AG04450 (cell line): ENCODE measurements around the gene DUOXA1. TPM values are rescaled to one million over a fixed set of nuclear protein-coding genes. Genes with fewer than 3 reads are reported as not detected.

Experiments used
- CTCF ChIA-PET: fragments of 300-600, 350-600 bp; formaldehyde crosslinking; extraction: SDS; loops from one replicate; lab custom pipeline; 2022; ENCODE audit warnings: antibody characterized with exemption, inconsistent platforms; lab: Charles Lee
- POLR2A ChIA-PET: fragments of 350-600 bp; formaldehyde crosslinking; extraction: SDS; loops from one replicate; lab custom pipeline; 2021; ENCODE audit warnings: antibody characterized with exemption, inconsistent platforms; lab: Yijun Ruan, JAX
- DNase-seq: peaks from one replicate; pipeline ENCODE4 v3.0.0-alpha.2; 2011; ENCODE audit warnings: low read depth, low spot score
- H3K27ac ChIP-seq: one replicate; pipeline ENCODE4 v1.5.1; 2012; ENCODE audit warnings: low read depth, low read length, control low read depth
- H3K27me3 ChIP-seq: one replicate; pipeline ENCODE4 v1.6.0; 2012; ENCODE audit warnings: low read length; ENCODE audit not compliant: control insufficient read depth, insufficient read depth
- H3K4me3 ChIP-seq: 2 replicates; pipeline ENCODE4 v1.5.1; 2011; ENCODE audit warnings: mild to moderate bottlenecking, low read depth, low read length, control low read depth
- H3K9me3 ChIP-seq: 2 replicates; pipeline ENCODE4 v1.5.1; 2012; ENCODE audit warnings: low read length; ENCODE audit not compliant: control insufficient read depth, insufficient read depth
- CTCF ChIP-seq: IDR thresholded peaks from 2 replicates; pipeline ENCODE4 v1.5.1; 2011; ENCODE audit warnings: low read depth, low read length, control low read depth, inconsistent platforms
- polyA plus RNA-seq: library from polyadenylated mRNA; depleted of rRNA; stranded (reverse); fragments of >200 nt; gene quantifications from 2 replicates; pipeline ENCODE4 v1.2.3, GENCODE V29; 2011

The DUOXA1 gene
- polyA plus RNA-seq, 1 experiment: not detected

DNA sequence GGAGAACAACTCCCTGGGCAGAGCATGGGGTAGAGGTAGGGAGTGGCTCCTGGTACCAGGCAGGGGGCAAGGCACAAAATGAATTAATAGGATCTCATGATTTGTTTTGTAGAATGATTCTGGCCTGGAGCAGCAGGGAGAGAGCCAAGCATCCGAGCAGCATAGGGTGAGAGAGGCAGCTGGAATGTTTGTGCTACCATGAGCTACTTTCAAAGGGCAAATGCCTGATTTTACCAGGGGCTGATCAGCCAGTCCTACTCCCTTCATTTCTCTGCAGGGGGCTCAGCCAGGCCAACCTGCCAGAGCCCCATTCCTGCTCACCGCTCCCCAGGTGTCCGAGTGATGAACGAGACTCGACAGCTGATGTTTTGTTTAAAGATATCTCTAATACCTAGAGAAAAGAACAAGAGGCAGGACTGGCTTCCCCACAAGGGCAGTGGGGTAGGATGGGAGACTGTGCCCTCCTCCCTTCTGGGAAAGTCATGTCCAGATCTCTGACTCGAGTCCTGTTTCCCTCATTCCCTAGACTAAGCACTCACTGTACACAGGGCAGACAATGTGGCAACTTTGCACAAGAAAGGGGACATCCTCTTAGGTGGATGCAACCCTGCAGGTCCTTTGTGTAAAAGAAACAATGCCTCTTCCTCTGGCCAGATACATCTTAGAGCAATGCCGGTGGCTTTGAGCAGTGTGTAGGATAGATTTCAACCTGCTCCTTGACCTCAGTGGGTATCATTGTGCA lies 28.6 kb downstream of the DUOXA1 start:
- H3K27ac ChIP-seq: no peak overlapping the region
- H3K27me3 ChIP-seq: peaks cover 37% of the 10 kb centered on the region
- CTCF ChIA-PET: interaction anchor here (3.3 kb wide), 1 partner anchor 17 kb away, joined by 22 read pairs; no protein-coding TSS in a partner anchor
- TF ChIP-seq CTCF: no peak
- DNase-seq: no peak
- H3K4me3 ChIP-seq: no peak overlapping the region
- no peaks in the 10 kb centered on the region for H3K9me3 ChIP-seq
- POLR2A ChIA-PET: no interaction called here

DNA sequence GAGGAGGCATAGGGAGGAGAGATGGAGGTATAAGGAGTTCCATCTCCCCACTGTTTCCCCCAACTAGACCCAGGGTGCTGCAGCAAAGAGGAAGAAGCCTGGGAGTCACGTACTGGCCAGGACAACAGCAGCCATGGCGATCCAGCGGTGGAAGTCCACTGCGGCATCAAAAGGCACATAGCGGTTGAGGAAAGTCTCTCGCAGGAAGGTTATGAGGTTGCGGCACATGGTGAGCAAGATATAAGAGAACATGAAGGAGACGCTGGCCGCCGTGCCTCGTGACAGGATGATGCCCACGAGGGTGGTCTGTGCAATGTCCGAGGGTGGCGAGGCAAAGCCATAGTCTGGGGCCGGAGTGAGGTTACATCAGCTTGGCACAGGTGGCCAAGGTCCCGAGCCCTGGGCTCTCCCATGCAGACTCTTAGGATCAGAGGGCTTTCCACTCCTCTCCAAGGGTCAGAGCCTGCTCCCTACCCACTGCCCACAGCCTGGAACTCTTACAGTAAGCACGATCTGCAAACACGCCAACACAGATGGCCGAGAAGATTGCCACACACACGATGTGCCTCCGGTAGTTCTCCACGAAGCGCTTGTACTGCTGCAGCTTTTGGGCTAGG lies 30.0 kb downstream of the DUOXA1 start:
- no peak overlapping the region for H3K27ac ChIP-seq
- POLR2A ChIA-PET: no interaction called here
- peaks cover 40% of the 10 kb centered on the region for H3K27me3 ChIP-seq
- H3K9me3 ChIP-seq: no peaks in the 10 kb centered on the region
- CTCF ChIA-PET: no interaction called here
- no peak overlapping the region for H3K4me3 ChIP-seq
- TF ChIP-seq CTCF: no peak
- DNase-seq: no peak

GRCh38 chr15:45097466-45097865 lies 32.2 kb downstream of the DUOXA1 start:
- TF ChIP-seq CTCF: no peak
- no peaks in the 10 kb centered on the region for H3K9me3 ChIP-seq
- POLR2A ChIA-PET: no interaction called here
- CTCF ChIA-PET: interaction anchor here (0.6 kb wide), 1 partner anchor 29 kb away, joined by 4 read pairs; no protein-coding TSS in a partner anchor
- peaks cover 41% of the 10 kb centered on the region for H3K27me3 ChIP-seq
- H3K27ac ChIP-seq: no peak overlapping the region
- no peak overlapping the region for H3K4me3 ChIP-seq
- no peak for DNase-seq

DNA sequence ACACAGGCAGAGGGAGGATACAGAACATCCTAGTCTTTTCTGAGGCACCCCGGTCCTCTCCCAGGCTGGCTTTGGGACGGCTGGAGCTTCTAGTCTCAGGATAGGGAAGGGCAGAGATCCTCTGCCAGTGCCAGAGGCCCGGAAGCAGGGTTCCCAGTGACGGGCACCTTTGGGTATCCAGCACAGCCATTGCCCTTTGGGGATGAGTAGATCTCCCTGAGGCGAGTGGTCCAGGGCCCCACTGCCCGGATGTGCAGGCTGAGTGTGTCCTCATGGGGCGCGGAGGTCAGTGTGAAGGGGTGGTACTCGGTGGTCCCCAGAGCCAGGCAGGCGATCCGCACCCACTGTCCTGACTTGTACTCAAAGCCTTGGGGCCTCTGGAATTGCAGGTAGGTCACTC lies 34.0 kb downstream of the DUOXA1 start:
- Histone ChIP-seq H3K9me3 (no peaks in the 10 kb centered on the region), H3K4me3 (no peak overlapping the region), H3K27me3 (peaks cover 41% of the 10 kb centered on the region), H3K27ac (no peak overlapping the region)
- ChIA-PET CTCF (no interaction called here), POLR2A (no interaction called here)
- TF ChIP-seq CTCF: no peak
- DNase-seq: no peak

DNA sequence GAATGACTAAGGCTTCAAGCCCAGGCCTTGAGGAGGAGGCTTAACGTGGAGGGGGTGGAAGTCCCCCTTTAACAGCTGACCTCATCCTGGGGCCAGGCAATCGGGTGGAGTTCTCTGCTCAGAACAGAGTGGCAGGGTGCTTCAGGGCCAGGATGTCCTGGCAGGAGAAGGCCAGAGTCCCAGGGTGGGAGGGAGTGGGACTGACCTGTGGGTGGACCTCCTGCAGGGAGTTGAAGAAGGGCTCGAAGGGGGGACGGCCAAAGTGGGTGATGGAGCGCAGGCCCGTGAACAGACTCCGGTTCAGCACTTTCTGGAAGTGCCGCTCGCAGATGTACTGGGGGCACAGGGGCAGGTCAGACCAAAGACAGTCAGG lies 35.3 kb downstream of the DUOXA1 start:
- no peak for TF ChIP-seq CTCF
- no peak for DNase-seq

More for the DNA sequence above, 35.3 kb downstream of the DUOXA1 start:
- no peaks in the 10 kb centered on the region for H3K9me3 ChIP-seq
- H3K4me3 ChIP-seq: no peak overlapping the region
- ChIA-PET POLR2A (no interaction called here), CTCF (interaction anchor here (3.2 kb wide), 1 partner anchor 24 kb away, joined by 12 read pairs; no protein-coding TSS in a partner anchor)
- no peak overlapping the region for H3K27ac ChIP-seq
- H3K27me3 ChIP-seq: peaks cover 30% of the 10 kb centered on the region
